Limb (tissue), 2 donors: ENCODE results near the gene ACY1.
A peak's percentile ranks its signal among the peaks of the same experiment; 100 is the strongest.
"Not testable (repeated sequence)": the region's sequence is repeated elsewhere in the genome, so short reads cannot be mapped to it uniquely, and the experiment has no call there.

Source experiments
- DNase-seq, 2 donors: peaks; one replicate each; pipeline ENCODE4 v3.0.0-alpha.2; 2016; ENCODE audit errors: extremely low spot score in 2 of 2

ACY1 gene

DNA sequence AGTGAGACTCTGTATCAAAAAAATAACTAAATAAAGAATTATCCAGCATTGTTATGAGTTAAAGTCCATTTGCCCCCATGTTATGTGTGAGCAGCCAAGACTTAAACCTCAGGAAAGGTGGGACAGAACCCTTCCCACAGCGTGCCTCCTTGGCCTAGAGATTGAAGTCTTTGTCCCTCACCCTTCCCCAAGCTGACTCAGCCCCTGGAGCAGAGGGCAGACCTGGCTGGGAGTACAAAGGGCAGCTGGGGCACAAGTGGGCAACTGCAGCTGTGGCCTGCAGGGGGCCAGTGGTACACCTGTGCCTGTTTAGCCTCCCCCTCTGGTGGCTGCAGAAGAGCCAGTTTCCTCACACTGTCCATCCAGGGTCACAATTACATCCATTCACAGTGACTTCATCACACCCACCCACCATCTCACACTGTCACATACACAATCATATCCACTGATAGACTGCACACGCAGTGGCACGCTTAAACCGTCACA, 940 bp upstream of the ACY1 start:
- DNase-seq, result no peak

DNA sequence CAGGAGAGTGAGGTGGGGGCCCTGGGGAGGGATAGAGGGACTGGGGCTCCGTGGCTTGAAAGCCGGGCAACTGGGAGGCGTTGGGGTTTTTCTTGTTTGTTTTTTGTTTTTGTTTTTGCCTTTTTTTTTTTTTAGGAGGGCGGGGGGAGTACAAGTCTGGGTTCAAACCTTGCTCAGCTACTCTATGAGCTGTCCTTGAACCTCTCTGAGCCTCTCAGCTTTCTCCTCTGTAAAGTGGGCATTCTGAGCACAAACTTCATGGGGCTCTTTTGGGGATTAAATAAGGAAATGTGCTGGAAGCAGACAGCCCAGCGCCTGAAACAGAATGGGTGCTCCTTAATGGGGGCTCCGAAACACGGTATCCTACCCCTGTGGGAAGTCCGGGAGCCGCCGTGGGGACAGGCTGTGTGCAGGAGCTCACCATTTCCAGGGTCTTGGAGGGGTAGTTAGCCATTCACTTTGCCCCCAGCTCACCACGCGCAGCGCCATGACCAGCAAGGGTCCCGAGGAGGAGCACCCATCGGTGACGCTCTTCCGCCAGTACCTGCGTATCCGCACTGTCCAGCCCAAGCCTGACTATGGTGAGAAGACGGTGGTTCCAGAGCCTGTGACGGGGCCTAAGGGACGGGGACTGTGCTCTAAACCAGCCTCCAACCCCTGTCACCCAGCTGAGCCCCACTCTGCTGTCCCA, 388 bp downstream of the ACY1 start:
- DNase-seq, result no peak

DNA sequence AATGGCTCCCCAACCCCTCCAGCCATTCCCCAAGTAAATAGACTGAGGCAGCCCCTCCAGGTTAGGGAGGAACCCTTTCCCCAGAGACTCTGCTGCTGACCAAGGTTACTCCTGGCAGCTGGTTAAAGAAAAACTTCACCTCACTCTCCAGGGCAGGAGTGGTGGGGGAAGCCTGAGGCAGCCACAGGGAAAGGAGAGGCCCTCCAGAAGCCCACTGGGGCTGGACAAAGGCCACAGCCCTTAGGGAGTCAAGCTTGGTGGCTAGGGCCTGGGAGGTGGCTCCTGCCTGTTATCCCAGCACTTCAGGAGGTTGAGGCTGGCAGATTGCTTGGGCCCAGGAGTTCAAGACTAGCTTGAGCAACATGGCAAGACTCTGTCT, 923 bp downstream of the ACY1 start:
- DNase-seq, result no peak

DNA sequence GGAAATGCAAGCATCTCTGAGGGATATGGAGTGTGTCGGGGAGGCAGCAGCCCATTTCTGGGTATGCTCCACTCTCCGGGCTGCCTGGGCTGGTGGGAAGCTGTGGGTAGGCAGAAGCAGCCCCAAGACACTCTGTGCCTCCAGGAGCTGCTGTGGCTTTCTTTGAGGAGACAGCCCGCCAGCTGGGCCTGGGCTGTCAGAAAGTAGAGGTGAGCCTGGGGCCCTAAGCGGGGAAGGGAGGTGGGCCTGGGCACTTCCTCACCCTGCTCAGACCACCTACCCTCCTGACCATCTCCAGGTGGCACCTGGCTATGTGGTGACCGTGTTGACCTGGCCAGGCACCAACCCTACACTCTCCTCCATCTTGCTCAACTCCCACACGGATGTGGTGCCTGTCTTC, 1.7 kb downstream of the ACY1 start:
- no peak for DNase-seq

DNA sequence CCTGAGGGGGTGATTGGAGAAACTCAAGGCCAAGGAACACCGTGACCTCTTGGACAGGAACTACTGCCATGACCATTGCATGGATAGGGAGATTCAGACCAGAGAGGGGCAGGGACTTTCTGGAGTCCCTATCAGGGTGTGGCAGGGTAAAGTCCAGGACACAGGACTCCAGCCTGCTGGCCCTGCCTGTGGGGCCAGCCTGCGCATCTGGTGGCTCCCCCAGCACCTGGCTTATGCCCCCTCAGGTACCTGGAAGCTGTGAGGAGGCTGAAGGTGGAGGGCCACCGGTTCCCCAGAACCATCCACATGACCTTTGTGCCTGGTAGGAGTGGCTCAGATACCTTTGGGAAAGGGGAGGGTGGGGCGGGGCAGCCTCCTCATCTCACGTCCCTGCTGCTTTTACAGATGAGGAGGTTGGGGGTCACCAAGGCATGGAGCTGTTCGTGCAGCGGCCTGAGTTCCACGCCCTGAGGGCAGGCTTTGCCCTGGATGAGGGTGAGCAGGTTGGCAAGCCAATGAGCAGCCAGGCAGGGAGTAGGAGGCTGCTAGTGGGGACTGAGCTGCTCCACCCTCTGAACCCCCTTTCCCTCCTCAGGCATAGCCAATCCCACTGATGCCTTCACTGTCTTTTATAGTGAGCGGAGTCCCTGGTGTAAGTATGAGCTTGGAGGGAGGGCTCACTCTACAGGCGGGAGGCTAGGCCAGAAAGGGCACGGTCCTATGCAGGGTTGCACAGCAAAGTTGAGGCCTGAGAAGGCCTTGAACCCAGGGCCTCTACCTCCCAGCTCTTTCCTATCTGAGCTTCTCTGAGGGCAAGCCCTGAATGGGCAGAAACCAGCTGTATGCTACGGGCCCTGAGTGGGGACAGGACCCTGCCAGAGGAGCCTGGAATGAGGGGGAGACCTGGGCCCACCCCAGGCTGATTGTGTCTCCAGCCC, 2.9 kb downstream of the ACY1 start:
- no peak for DNase-seq

DNA sequence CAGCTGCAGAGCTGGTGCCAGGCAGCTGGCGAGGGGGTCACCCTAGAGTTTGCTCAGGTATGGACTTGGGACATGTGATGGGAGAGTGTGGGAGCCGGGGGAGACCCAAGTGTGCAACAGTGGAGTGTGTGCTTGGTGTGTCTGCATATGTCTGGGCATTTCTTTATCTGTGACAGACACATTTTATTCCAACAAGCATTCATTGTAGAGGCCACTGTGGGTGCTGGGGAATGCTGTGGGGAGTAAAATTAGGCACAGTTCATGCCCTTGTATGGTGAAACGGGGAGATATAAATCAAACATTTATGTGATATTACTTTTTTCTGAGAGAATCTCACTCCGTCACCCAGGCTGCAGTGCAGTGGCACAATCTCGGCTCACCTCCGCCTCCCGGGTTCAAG, 4.2 kb downstream of the ACY1 start:
- no peak for DNase-seq

DNA sequence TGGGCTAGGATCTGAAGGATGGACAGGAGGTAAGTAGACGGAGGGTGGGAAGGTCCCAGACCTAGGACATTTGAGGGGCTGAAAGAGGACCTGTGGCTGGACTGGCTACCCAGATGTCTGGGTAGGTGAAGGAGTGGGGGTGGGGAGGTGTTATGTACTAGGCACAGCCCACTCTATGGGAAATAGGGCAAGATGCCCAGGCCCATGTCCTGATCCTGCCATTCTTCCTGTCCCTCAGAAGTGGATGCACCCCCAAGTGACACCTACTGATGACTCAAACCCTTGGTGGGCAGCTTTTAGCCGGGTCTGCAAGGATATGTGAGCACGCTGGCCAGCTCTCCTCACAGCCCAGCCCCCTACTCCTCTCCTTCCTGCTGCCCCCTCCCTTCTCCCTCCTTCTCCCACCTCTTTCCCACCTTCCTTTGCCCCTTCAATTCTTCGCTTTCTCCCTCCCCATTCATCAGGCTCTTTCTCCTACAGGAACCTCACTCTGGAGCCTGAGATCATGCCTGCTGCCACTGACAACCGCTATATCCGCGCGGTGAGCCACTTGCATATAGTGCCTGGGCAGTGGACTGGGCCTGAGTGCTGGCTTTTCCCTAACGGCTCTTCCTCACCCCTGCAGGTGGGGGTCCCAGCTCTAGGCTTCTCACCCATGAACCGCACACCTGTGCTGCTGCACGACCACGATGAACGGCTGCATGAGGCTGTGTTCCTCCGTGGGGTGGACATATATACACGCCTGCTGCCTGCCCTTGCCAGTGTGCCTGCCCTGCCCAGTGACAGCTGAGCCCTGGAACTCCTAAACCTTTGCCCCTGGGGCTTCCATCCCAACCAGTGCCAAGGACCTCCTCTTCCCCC, 5.2 kb downstream of the ACY1 start:
- DNase-seq, result no peak

DNA sequence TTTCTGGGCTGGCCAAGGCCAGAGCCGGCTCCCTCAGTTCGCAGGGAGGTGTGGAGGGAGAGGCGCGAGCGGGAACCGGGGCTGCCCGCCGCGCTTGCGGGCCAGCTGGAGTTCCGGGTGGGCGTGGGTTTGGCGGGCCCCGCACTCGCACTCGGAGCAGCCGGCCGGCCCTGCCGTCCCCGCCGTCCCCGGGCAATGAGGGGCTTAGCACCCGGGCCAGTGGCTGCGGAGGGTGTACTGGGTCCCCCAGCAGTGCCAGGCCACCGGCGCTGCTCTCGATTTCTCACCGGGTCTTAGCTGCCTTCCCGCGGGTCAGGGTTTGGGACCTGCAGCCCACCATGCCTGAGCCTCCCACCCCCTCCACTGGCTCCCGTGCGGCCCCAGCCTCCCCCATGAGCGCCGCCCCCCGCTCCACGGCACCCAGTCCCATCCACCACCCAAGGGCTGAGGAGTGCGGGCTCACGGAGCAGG, 7.2 kb downstream of the ACY1 start:
- DNase-seq, result not testable (repeated sequence)

DNA sequence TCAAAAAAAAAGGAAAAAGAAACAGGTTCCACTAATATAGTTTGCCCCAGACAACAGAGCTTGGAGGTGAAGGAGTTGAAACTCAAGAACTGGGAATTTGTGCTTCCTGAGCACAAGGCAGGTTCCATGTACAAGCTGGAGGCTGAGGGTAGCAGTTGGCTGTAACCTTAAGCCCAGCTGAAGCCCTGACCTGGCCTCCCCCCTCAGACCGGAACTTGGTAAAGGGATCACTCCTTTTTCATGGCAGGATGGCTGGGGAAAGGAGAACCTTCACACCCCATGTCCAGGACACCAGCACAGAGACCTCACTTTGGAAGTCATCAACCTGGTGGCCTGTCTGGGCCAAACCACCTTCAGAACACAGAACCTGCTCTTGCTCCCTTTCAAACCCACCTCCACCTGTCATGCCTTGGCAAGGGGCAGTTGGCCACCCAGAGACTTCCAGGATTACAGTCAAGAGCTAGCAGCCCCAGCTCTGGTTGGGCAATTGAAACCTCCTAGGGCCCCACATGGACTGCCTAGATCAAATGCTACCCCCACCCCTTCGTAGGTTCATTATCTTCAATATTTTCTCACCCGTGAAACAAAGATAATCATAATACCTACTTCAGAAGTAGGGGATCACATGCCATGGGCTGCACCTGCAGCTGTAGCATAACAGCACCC, 8.8 kb downstream of the ACY1 start:
- no peak for DNase-seq

DNA sequence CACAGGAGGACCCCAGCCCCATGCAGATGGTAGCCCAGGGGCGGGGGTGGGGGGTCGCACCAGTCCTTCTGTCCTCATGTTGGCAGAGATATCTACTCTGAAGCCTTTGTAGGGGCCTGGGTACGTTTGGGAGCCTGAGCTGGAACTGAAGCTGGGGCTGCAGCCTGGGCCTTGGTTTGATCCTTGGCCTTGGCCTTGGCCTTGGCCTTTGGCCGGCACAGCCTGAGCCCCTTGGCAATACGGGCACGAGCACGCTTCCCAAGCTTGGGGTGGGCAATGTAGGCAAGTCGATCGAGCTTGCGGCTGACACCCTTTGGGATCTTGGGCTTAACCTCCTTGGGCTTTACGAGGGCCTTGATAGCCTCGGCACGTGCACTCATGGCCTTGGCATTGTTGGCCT, 10.3 kb downstream of the ACY1 start:
- not testable (repeated sequence) for DNase-seq

DNA sequence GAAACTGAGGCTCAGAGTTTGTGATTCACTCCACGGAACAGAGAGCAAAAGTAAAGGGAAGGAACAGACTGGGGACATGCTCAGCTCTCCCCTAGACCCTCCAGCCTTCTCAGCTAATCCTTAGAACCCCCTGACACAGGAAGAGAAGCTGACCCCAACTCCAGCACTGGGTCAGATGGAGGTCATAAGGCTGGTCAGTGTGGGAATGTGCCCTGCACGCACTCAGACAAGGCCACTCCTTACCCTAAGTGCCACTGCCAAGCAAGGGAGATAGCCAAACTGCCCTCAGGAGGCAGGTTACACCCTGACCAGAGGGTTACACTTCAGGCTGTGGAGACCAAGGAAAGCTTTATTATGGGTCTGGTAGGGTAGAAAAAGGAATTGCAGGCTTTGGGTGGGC, 11.2 kb downstream of the ACY1 start:
- no peak for DNase-seq

DNA sequence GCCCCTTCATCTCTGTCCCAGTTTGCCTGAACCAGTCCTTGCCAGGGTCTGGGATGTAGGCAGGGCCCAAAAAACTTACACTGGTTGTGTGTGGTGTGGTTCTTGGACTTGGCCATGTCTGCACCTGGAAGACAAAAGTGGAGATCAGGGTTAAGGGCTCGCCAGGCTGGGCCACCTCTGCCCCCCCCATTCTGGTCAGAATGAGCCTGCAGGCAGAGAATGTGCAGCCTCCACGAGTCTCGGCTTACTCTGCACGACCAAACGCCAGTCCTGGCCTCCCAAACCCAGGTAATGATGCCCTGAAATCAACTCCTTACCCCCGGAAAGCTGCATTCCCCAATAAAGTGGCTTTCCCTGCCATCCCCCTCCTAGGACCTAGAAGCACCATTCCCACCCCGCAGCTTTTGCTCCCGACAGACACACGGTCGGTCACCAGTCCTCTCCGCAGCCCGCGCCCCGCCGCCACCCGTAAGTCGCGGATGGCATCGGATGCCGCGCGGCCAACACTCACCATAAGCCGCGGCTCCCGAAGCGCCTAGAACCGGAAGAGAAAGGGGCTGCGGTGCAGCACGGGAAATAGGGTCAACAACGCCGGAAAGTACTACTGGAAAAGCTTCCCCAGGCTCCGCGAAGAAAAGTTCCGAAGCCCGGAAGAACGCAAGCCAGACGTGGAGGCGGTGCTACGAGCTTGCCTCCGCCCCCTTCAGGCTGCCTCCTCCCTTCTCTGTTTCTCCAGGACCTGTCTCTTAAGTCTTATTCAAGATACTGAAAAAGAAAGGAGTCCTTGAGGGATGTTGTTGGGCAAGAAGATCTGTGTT, 12.2 kb downstream of the ACY1 start, which contains the start of gene RPL29:
Gene RPL29 (minus strand): TSS at position 550 of the 818 bp plus-strand sequence. CDS start 434 bp downstream, at position 116.
- peak; percentile 95 for DNase-seq

DNA sequence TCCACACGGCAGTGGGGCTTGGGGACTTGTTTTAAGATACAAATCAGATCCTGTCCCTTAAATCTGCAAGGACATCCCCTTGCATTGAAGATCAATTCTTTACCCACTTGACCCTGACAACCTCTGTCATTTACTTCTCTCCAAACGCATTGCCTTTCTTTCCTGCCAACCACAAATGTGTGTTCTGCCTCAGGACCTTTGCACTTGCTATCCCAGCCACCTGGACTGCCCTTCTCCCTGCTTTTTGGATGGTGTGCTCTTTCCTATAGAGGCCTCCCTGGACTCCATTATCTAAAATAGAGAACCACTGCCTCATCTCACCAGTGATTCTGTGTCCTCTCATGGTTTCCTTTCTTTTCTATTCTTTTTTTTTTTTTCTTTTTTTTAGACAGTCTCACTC, 13.8 kb downstream of the ACY1 start:
- no peak for DNase-seq

DNA sequence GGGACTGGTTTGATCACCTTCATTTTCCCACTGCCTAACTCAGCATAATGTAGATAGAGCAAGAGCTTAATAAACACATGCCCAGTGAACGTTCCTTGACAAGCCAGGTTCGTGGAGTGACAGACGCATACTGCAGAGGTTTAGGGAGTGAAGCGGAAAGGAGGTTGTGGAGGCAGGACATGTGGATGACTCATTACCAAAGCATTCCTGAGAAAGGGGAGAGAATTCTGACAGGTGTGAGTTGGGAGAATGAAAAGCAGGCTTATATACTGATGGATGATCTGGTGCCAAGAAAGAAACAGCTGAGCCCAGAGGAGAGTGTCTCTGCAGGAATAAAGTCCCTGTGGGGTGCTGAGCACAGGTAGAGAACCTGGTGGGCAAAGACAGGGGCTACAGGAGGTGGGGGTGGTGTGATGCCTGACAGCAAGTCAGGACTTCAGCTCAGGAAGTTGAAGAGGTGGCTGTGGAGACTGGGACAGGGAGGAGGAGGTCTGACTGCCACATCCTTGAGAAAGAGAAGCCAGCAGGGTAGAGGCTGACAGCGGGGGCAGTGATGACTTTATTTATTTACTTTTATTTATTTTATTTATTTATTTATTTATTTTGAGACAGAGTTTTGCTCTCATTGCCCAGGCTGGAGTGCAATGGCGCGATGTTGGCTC, 14.7 kb downstream of the ACY1 start:
- DNase-seq, result no peak

DNA sequence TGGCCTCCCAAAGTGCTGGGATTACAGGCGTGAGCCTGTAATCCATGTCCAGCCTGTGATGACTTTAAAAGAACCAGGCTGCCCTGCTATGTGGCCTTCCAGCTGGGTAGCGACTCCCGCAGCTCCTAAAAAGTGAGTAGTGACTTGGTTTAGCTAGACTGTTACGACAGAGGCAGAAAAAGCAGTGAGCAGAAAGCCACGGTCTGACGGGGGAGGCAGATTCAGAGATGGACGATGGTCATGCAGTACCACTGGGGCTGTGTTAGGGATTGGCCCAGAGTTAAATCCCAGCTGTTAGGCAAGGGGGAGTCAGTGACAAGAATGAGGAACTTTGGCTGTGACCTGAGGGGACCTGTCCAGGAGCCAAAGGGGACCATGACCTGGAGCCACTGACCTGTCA, 15.4 kb downstream of the ACY1 start:
- DNase-seq, result no peak

DNA sequence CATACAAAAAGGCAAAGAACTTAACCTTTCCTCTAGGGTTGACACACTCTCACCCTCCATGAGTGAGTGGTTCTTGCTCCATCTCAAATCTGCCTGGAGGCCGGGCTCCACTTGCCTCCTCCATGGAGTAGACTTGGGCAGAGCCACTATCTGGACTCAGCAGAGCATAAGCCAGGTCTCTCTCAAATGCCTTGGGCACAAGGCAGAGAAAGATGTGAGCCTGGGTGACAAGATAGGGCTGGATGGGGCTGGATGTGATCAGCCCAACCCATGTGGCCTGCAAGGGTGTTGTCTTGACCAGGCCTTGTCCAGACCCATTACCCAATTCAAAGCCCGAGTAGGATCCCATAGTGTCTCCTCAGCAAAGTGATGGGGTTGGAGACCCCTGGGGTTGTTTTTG, 16.5 kb downstream of the ACY1 start:
- DNase-seq, result no peak

DNA sequence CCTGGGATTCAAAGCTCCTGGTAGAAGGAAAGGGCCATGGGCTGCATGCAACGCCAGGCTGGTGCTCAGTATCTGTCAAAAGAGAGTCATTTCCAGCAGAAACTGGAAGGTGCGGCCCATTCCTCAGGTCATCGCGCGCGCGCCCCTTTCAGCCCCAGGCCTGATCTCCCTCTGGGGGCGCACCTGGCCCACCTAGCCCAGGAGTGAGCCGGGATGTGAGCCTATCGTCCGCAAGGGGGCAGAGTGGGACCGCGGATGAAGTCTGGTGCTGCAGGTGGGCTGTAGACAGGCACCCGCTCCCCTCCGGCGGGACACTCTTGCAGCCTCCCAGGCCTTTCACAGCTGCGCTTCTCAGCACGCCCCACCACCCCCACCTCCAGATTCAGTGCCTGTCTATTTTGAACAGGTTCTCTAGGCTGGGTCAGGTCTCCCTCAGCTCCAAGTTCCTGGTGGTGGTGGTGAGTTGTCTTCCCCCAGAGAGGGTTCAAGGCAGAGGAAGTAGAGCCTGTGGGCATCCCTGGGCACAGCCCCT, 18.2 kb downstream of the ACY1 start:
- peak; percentile 75 to 92 for DNase-seq

DNA sequence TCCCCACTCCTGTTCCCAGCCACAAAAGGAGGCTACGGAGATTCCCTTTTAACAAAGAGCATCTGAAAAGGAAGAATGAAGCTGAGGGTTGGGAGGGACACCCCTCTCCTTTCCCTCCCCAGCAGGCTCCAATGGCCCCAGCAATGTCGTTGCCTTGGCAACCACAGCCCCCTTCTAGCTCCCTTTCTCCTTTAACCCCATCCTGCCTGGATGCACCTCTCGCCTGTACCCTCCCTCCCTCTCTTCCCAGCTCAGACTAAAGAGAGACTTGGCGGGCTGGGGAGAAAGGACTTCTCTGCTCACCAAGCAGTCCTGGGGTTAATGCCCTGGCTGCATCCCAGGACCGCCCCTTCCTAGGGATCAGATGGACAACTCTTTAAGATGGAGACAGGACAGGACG, 19.4 kb downstream of the ACY1 start:
- DNase-seq, result peak in 1 of 2 donors; percentile 46

DNA sequence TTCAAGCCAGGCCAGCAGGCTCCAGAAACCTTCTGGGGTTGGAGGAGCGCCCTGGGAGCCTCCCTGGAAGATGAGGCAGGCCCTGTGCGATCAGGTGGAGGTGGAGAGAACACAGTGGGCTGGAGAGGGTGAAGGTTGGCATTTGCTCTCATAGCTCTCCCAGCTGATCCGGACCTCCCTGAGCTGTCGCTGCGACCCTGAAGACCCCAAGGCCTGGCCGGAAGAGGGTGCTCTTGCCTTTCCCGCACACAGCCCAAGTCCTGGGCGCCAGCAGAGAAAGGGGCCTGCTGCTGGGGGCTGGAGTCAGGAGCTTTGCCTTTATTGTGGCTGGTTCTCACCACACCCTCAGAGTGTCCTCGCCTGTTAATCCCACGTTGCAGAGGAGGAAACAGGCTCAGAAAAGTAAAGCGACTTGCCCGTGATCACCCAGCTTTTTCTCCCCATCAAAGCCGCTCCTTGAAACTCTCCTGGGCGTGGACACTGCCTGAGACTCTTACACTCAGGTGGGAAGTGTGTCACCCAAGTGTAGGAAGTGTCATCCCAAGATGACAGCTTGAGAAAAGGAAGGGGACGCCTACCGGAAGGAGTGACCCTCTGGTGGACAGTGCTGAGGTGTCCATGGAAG, 20.9 kb downstream of the ACY1 start:
- peak; percentile 81 to 84 for DNase-seq
